HG02642 (cell line): ENCODE data around the gene C22orf42.
"Not testable (repeated sequence)": the region's sequence is repeated elsewhere in the genome, so short reads cannot be mapped to it uniquely, and the experiment has no call there.

Source experiments
- ATAC-seq: cut with Tn5 transposase; IDR thresholded peaks from one replicate; pipeline ENCODE4 v1.9.1; 2021; ENCODE audit warnings: mild to moderate bottlenecking; ENCODE audit not compliant: unreplicated experiment, poor library complexity

C22orf42 gene

GRCh38 chr22:32137731-32138324 lies 21.3 kb downstream of the C22orf42 start:
- not testable (repeated sequence) for ATAC-seq

- ATAC-seq = not testable (repeated sequence)
These were observed 22.2 kb downstream of the C22orf42 start for GRCh38 chr22:32136881-32137280.

- ATAC-seq = not testable (repeated sequence)
These were observed 23.1 kb downstream of the C22orf42 start for GRCh38 chr22:32135958-32136357.

GRCh38 chr22:32134796-32135195 lies 24.3 kb downstream of the C22orf42 start:
- ATAC-seq = not testable (repeated sequence)

- ATAC-seq = no peak
These were observed 26.3 kb downstream of the C22orf42 start for GRCh38 chr22:32132783-32133182.

GRCh38 chr22:32132126-32132525 lies 27.0 kb downstream of the C22orf42 start:
- no peak for ATAC-seq

- no peak for ATAC-seq
These were observed 28.6 kb downstream of the C22orf42 start for GRCh38 chr22:32130464-32130863.

- ATAC-seq = no peak
These were observed 31.2 kb downstream of the C22orf42 start for GRCh38 chr22:32127904-32128303.

GRCh38 chr22:32123657-32124056 lies 35.4 kb downstream of the C22orf42 start:
- ATAC-seq = no peak

GRCh38 chr22:32122899-32123298 lies 36.2 kb downstream of the C22orf42 start:
- no peak for ATAC-seq

- no peak for ATAC-seq
These were observed 38.5 kb downstream of the C22orf42 start for GRCh38 chr22:32120603-32121002.

- ATAC-seq = no peak
These were observed 39.4 kb downstream of the C22orf42 start for GRCh38 chr22:32119568-32120235.

- no peak for ATAC-seq
These were observed 46.7 kb downstream of the C22orf42 start for GRCh38 chr22:32112380-32112779.

- no peak for ATAC-seq
These were observed 52.2 kb downstream of the C22orf42 start for GRCh38 chr22:32106930-32107329.

- no peak for ATAC-seq
These were observed 55.3 kb downstream of the C22orf42 start for GRCh38 chr22:32103658-32104315.

- ATAC-seq = no peak
These were observed 58.4 kb downstream of the C22orf42 start for GRCh38 chr22:32100711-32101110.
